Left lung (tissue), 10 donors: ENCODE data around the gene RCOR3. TPM values are rescaled to one million over a fixed set of nuclear protein-coding genes. Genes with fewer than 3 reads are reported as not detected.

Experiments used
- ATAC-seq: fragments of 200-7000 bp; cut with Tn5 transposase; one replicate; pipeline ENCODE4 v1.9.1; 2020; ENCODE audit warnings: moderate library complexity
- DNase-seq, 4 donors: peaks; one replicate each; pipeline ENCODE4 v3.0.0-alpha.2; 2013 to 2020
- H3K27ac ChIP-seq, 2 donors: fragments of 200-600 bp; sonication (generic) in 1 of 2; one replicate each; pipeline versions ENCODE4 v1.5.0 to v1.8.0; 2020 to 2021
- H3K27me3 ChIP-seq, 2 donors: fragments of 200-600 bp; sonication (generic) in 1 of 2; one replicate each; pipeline versions ENCODE4 v1.5.0 to v1.8.0; 2020 to 2021
- H3K36me3 ChIP-seq, 2 donors: fragments of 200-600 bp; sonication (generic) in 1 of 2; one replicate each; pipeline versions ENCODE4 v1.5.0 to v1.8.0; 2020 to 2021
- H3K4me1 ChIP-seq, 2 donors: fragments of 200-600 bp; one replicate each; pipeline ENCODE4 v1.8.0; 2021
- H3K4me3 ChIP-seq, 2 donors: fragments of 200-600 bp; sonication (generic) in 1 of 2; one replicate each; pipeline versions ENCODE4 v1.5.0 to v1.8.0; 2020 to 2021; ENCODE audit warnings: mild to moderate bottlenecking in 1 of 2
- H3K9me3 ChIP-seq, 2 donors: fragments of 200-600 bp; sonication (generic) in 1 of 2; one replicate each; pipeline versions ENCODE4 v1.5.0 to v1.8.0; 2020 to 2021
- CTCF ChIP-seq, 2 donors: fragments of 200-600 bp; sonication (generic) in 1 of 2; IDR thresholded peaks; one replicate each; pipeline versions ENCODE4 v1.5.0 to v1.8.0; 2021; ENCODE audit warnings: antibody characterized with exemption in 2 of 2
- intact Hi-C, 2 donors: fragments of 100-400 bp; cut with DNase I; formaldehyde crosslinking; loops; one replicate each; pipeline versions ENCODE4 v1.11.2 to v1.14.2; 2022
- polyA plus RNA-seq, 6 donors: library from polyadenylated mRNA; unstranded; fragments of 120-200 nt; gene quantifications; one replicate each; pipeline ENCODE4 v1.2.1, GENCODE V29; 2013; ENCODE audit not compliant: insufficient read length in 6 of 6
- total RNA-seq, 2 donors: library from RNA; stranded (reverse); fragmentation: NEBNext Ultra II Directional; extraction: Animal tissue kit (Norgen Biotek cat#: 25700); gene quantifications; one replicate each; pipeline ENCODE4 v1.2.1, GENCODE V29; 2021
- donor health status: DM: no; HTN: yes; CAD: no.
- donor health status: DM: no; HTN: no; CAD: no.

The RCOR3 gene
- total and polyA plus RNA-seq, 8 donors: 44.5 to 113 (median 95.0) TPM

GRCh38 chr1:211323156-211324063, 64.2 kb downstream of the RCOR3 start:
- peak; percentile 79 for ATAC-seq
- no peaks in the 10 kb centered on the region for H3K36me3 ChIP-seq
- H3K4me3 ChIP-seq: no peak overlapping the region
- H3K4me1 ChIP-seq: peaks cover 4 to 17% of the 10 kb centered on the region in 2 donors
- no peaks in the 10 kb centered on the region for H3K9me3 ChIP-seq
- H3K27ac ChIP-seq: no peak overlapping the region
- peak; percentile 66 to 67 for TF ChIP-seq CTCF (IDR thresholded peaks at IDR 0.05)
- intact Hi-C loops: loop anchor here in 1 of 2 donors (10.0 kb wide), 2 partner anchors 151 to 191 kb away; no protein-coding TSS in a partner anchor
- peaks cover 0 to 9% of the 10 kb centered on the region in 2 donors for H3K27me3 ChIP-seq
- DNase-seq: peak in 2 of 4 donors; percentile 35 to 62

GRCh38 chr1:211324992-211325775, 66.0 kb downstream of the RCOR3 start:
- no peaks in the 10 kb centered on the region for H3K9me3 ChIP-seq
- intact Hi-C loops: loop anchor here in 1 of 2 donors (10.0 kb wide), 2 partner anchors 150 to 190 kb away; no protein-coding TSS in a partner anchor
- ATAC-seq (no peak), DNase-seq (no peak)
- TF ChIP-seq CTCF (IDR thresholded peaks at IDR 0.05): no peak
- peaks cover 0 to 9% of the 10 kb centered on the region in 2 donors for H3K27me3 ChIP-seq
- peaks cover 4 to 17% of the 10 kb centered on the region in 2 donors for H3K4me1 ChIP-seq
- no peaks in the 10 kb centered on the region for H3K36me3 ChIP-seq
- no peak overlapping the region for H3K4me3 ChIP-seq
- H3K27ac ChIP-seq: no peak overlapping the region

- H3K9me3 ChIP-seq: no peaks in the 10 kb centered on the region
- H3K4me1 ChIP-seq: peaks cover 4 to 17% of the 10 kb centered on the region in 2 donors
- intact Hi-C loops: loop anchor here in 1 of 2 donors (10.0 kb wide), 2 partner anchors 149 to 189 kb away; no protein-coding TSS in a partner anchor
- peak overlapping the region; percentile 64 to 69 for H3K4me3 ChIP-seq
- ATAC-seq (no peak), DNase-seq (no peak)
- no peaks in the 10 kb centered on the region for H3K36me3 ChIP-seq
- peaks cover 0 to 9% of the 10 kb centered on the region in 2 donors for H3K27me3 ChIP-seq
- peak overlapping the region; percentile 71 to 81 for H3K27ac ChIP-seq
- TF ChIP-seq CTCF (IDR thresholded peaks at IDR 0.05): no peak
Observed at GRCh38 chr1:211326140-211326527, 67.0 kb downstream of the RCOR3 start.

GRCh38 chr1:211326528-211327345, 67.6 kb downstream of the RCOR3 start, which contains the start of gene TRAF5:
Gene TRAF5, plus strand, starts transcription at chr1:211326833. Its CDS starts 26,407 bp downstream, at chr1:211353240.
- intact Hi-C loops: loop anchor here in 1 of 2 donors (10.0 kb wide), 2 partner anchors 148 to 188 kb away; no protein-coding TSS in a partner anchor
- Histone ChIP-seq H3K9me3 (no peaks in the 10 kb centered on the region), H3K27me3 (peaks cover 0 to 9% of the 10 kb centered on the region in 2 donors), H3K36me3 (no peaks in the 10 kb centered on the region), H3K27ac (peak within 1 kb of the TSS; percentile 71 to 81), H3K4me1 (peaks cover 4 to 17% of the 10 kb centered on the region in 2 donors), H3K4me3 (peak within 1 kb of the TSS; percentile 64 to 69)
- TF ChIP-seq CTCF (IDR thresholded peaks at IDR 0.05): no peak
- ATAC-seq (peak; percentile 80), DNase-seq (peak; percentile 40 to 91 (median 46))
